ENCODE results near the gene PTTG1IP.

PTTG1IP gene

GRCh38 chr21:44893278-44893556 lies 19.7 kb upstream of the PTTG1IP start:
- H3K27me3 ChIP-seq (ENCODE audit: control insufficient read depth, insufficient read depth, low read length), result no peaks in the 10 kb centered on the region
- H3K27ac ChIP-seq (ENCODE audit: low read depth, low read length), result no peak overlapping the region
- no peak overlapping the region for H3K4me3 ChIP-seq (ENCODE audit: low read depth, low read length)
- H3K9me3 ChIP-seq (ENCODE audit: control insufficient read depth, insufficient read depth, low read length), result no peaks in the 10 kb centered on the region
- H3K4me1 ChIP-seq (ENCODE audit: control insufficient read depth, insufficient read depth, low read length), result peaks cover 5% of the 10 kb centered on the region; the same call in 1 of the 2 replicates
- no peaks in the 10 kb centered on the region for H3K36me3 ChIP-seq (ENCODE audit: control insufficient read depth, insufficient read depth, low read length)
- no peak overlapping the region for H3K9ac ChIP-seq (ENCODE audit: low read depth, low read length)

- Histone ChIP-seq H3K36me3 (ENCODE audit: control insufficient read depth, insufficient read depth, low read length) (no peaks in the 10 kb centered on the region), H3K4me3 (ENCODE audit: low read depth, low read length) (no peak overlapping the region), H3K9me3 (ENCODE audit: control insufficient read depth, insufficient read depth, low read length) (no peaks in the 10 kb centered on the region), H3K4me1 (ENCODE audit: control insufficient read depth, insufficient read depth, low read length) (peaks cover 4% of the 10 kb centered on the region; the same call in 1 of the 2 replicates), H3K27ac (ENCODE audit: low read depth, low read length) (no peak overlapping the region), H3K9ac (ENCODE audit: low read depth, low read length) (no peak overlapping the region), H3K27me3 (ENCODE audit: control insufficient read depth, insufficient read depth, low read length) (no peaks in the 10 kb centered on the region)
Measured at GRCh38 chr21:44892536-44893277, 19.2 kb upstream of the PTTG1IP start.

- Histone ChIP-seq H3K9me3 (ENCODE audit: control insufficient read depth, insufficient read depth, low read length) (no peaks in the 10 kb centered on the region), H3K36me3 (ENCODE audit: control insufficient read depth, insufficient read depth, low read length) (no peaks in the 10 kb centered on the region), H3K4me1 (ENCODE audit: control insufficient read depth, insufficient read depth, low read length) (no peaks in the 10 kb centered on the region), H3K27ac (ENCODE audit: low read depth, low read length) (no peak overlapping the region), H3K27me3 (ENCODE audit: control insufficient read depth, insufficient read depth, low read length) (no peaks in the 10 kb centered on the region), H3K4me3 (ENCODE audit: low read depth, low read length) (no peak overlapping the region), H3K9ac (ENCODE audit: low read depth, low read length) (no peak overlapping the region)
Measured at GRCh38 chr21:44892095-44892494, 18.6 kb upstream of the PTTG1IP start.

GRCh38 chr21:44891631-44892031 lies 18.1 kb upstream of the PTTG1IP start:
- Histone ChIP-seq H3K9ac (ENCODE audit: low read depth, low read length) (no peak overlapping the region), H3K36me3 (ENCODE audit: control insufficient read depth, insufficient read depth, low read length) (no peaks in the 10 kb centered on the region), H3K4me3 (ENCODE audit: low read depth, low read length) (no peak overlapping the region), H3K27ac (ENCODE audit: low read depth, low read length) (no peak overlapping the region), H3K4me1 (ENCODE audit: control insufficient read depth, insufficient read depth, low read length) (no peaks in the 10 kb centered on the region), H3K27me3 (ENCODE audit: control insufficient read depth, insufficient read depth, low read length) (no peaks in the 10 kb centered on the region), H3K9me3 (ENCODE audit: control insufficient read depth, insufficient read depth, low read length) (no peaks in the 10 kb centered on the region)

GRCh38 chr21:44890961-44891541 lies 17.6 kb upstream of the PTTG1IP start:
- no peaks in the 10 kb centered on the region for H3K4me1 ChIP-seq (ENCODE audit: control insufficient read depth, insufficient read depth, low read length)
- H3K27ac ChIP-seq (ENCODE audit: low read depth, low read length), result no peak overlapping the region
- H3K4me3 ChIP-seq (ENCODE audit: low read depth, low read length), result no peak overlapping the region
- H3K9ac ChIP-seq (ENCODE audit: low read depth, low read length), result no peak overlapping the region
- no peaks in the 10 kb centered on the region for H3K27me3 ChIP-seq (ENCODE audit: control insufficient read depth, insufficient read depth, low read length)
- no peaks in the 10 kb centered on the region for H3K9me3 ChIP-seq (ENCODE audit: control insufficient read depth, insufficient read depth, low read length)
- H3K36me3 ChIP-seq (ENCODE audit: control insufficient read depth, insufficient read depth, low read length), result no peaks in the 10 kb centered on the region

GRCh38 chr21:44890338-44890931 lies 16.9 kb upstream of the PTTG1IP start:
- no peak overlapping the region for H3K4me3 ChIP-seq (ENCODE audit: low read depth, low read length)
- H3K4me1 ChIP-seq (ENCODE audit: control insufficient read depth, insufficient read depth, low read length), result no peaks in the 10 kb centered on the region
- H3K27ac ChIP-seq (ENCODE audit: low read depth, low read length), result no peak overlapping the region
- H3K36me3 ChIP-seq (ENCODE audit: control insufficient read depth, insufficient read depth, low read length), result no peaks in the 10 kb centered on the region
- no peaks in the 10 kb centered on the region for H3K9me3 ChIP-seq (ENCODE audit: control insufficient read depth, insufficient read depth, low read length)
- H3K9ac ChIP-seq (ENCODE audit: low read depth, low read length), result no peak overlapping the region
- H3K27me3 ChIP-seq (ENCODE audit: control insufficient read depth, insufficient read depth, low read length), result no peaks in the 10 kb centered on the region

GRCh38 chr21:44889625-44890337 lies 16.3 kb upstream of the PTTG1IP start:
- Histone ChIP-seq H3K9ac (ENCODE audit: low read depth, low read length) (no peak overlapping the region), H3K27ac (ENCODE audit: low read depth, low read length) (no peak overlapping the region), H3K4me3 (ENCODE audit: low read depth, low read length) (no peak overlapping the region), H3K36me3 (ENCODE audit: control insufficient read depth, insufficient read depth, low read length) (no peaks in the 10 kb centered on the region), H3K9me3 (ENCODE audit: control insufficient read depth, insufficient read depth, low read length) (no peaks in the 10 kb centered on the region), H3K27me3 (ENCODE audit: control insufficient read depth, insufficient read depth, low read length) (no peaks in the 10 kb centered on the region), H3K4me1 (ENCODE audit: control insufficient read depth, insufficient read depth, low read length) (no peaks in the 10 kb centered on the region)

- Histone ChIP-seq H3K4me3 (ENCODE audit: low read depth, low read length) (no peak overlapping the region), H3K27me3 (ENCODE audit: control insufficient read depth, insufficient read depth, low read length) (no peaks in the 10 kb centered on the region), H3K36me3 (ENCODE audit: control insufficient read depth, insufficient read depth, low read length) (no peaks in the 10 kb centered on the region), H3K27ac (ENCODE audit: low read depth, low read length) (no peak overlapping the region), H3K4me1 (ENCODE audit: control insufficient read depth, insufficient read depth, low read length) (no peaks in the 10 kb centered on the region), H3K9ac (ENCODE audit: low read depth, low read length) (no peak overlapping the region), H3K9me3 (ENCODE audit: control insufficient read depth, insufficient read depth, low read length) (no peaks in the 10 kb centered on the region)
Measured at GRCh38 chr21:44888581-44889550, 15.4 kb upstream of the PTTG1IP start.

GRCh38 chr21:44887807-44888580 lies 14.5 kb upstream of the PTTG1IP start:
- H3K9ac ChIP-seq (ENCODE audit: low read depth, low read length), result no peak overlapping the region
- no peak overlapping the region for H3K4me3 ChIP-seq (ENCODE audit: low read depth, low read length)
- no peaks in the 10 kb centered on the region for H3K36me3 ChIP-seq (ENCODE audit: control insufficient read depth, insufficient read depth, low read length)
- no peaks in the 10 kb centered on the region for H3K4me1 ChIP-seq (ENCODE audit: control insufficient read depth, insufficient read depth, low read length)
- H3K27ac ChIP-seq (ENCODE audit: low read depth, low read length), result no peak overlapping the region
- H3K9me3 ChIP-seq (ENCODE audit: control insufficient read depth, insufficient read depth, low read length), result no peaks in the 10 kb centered on the region
- H3K27me3 ChIP-seq (ENCODE audit: control insufficient read depth, insufficient read depth, low read length), result no peaks in the 10 kb centered on the region

All from HUES48 (cell line).